NCI-H2081 treated with DMSO at 0.1 percent for 48 hours (cell line): ENCODE results near the gene SH3GLB2.
"Not testable (repeated sequence)": the region's sequence is repeated elsewhere in the genome, so short reads cannot be mapped to it uniquely, and the experiment has no call there.

Experiments
- DNase-seq: peaks from one replicate; lab custom pipeline; 2025; lab: John Stamatoyannopoulos, UW

The SH3GLB2 gene

GRCh38 chr9:128998462-128998861, 29.7 kb downstream of the SH3GLB2 start:
- DNase-seq = no peak

DNA sequence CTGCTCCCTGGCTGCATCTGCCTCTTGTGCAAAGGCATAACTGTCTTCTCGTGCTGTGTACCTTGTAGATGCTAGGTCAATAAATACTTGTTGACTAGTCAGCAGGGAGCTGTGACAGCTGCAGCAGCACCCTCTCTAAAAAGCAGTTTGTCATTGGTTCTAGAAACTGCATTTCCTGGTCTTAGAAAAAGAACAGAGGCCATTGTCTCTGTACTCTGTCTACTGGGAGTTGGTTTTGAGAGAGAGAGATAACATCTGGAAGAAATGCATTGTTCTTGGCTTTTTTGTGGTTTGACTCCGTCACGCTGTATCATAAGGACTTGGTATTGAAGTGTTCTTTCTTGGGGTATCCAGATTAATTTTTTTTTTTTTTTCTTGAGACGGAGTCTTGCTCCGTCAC, 32.3 kb downstream of the SH3GLB2 start:
- no peak for DNase-seq

GRCh38 chr9:128992995-128993394, 35.1 kb downstream of the SH3GLB2 start:
- no peak for DNase-seq

GRCh38 chr9:128987805-128988204, 40.3 kb downstream of the SH3GLB2 start:
- DNase-seq = no peak

- DNase-seq = no peak
Observed at GRCh38 chr9:128986671-128987070, 41.5 kb downstream of the SH3GLB2 start.

GRCh38 chr9:128983536-128983935, 44.6 kb downstream of the SH3GLB2 start:
- no peak for DNase-seq

DNA sequence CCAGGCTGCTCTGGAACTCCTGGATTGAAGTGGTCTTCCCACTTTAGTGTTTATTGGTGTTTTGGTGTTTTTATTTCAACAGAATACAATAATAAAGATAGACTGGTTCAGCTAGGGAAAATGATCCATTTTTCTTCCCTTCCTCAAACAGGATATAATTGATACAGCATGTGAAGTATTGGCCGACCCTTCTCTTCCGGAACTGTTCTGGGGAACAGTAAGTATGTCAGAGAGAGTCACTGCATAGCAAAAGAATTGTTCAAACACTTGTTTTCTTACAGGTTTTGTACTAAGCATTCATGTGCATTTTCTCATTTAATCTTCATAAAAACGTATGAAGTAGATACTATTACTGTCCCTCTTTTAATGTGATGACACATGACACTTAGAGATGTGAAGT, 49.0 kb downstream of the SH3GLB2 start:
- no peak for DNase-seq

DNA sequence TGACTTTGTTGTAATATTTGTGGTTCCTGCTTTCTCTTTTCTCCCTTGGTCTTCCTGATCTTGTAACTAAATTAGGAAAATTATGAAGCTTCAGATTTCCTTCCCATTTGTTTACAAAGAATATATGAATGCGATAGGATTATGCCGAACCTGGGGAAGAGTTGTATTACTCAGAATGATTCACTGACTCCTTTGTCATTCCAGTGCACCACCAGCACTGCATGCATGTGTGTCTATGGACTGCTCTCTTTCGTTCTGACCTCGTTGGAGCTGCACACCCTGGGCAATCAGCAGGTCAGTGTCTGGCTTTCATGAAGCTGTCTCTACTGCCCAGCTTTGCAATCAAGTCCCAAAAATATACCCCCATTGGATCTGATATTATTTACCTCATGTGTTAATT, 55.2 kb downstream of the SH3GLB2 start:
- no peak for DNase-seq

DNA sequence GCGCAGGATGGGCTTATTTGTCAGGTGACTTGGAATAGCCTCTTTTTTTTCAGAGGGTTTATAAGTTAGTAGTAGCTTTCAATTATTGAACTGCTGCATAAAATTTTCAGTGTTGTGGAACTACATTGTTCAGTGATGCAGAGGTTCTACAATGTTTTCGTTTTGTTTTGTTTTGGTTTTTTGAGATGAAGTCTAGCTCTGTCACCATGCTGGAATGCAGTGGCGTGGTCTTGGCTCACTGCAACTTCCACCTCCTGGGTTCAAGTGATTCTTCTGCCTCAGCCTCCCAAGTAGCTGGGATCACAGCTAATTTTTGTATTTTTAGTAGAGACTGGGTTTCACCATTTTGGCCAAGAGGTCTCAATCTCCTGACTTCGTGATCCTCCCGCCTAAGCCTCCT, 58.6 kb downstream of the SH3GLB2 start:
- no peak for DNase-seq

DNA sequence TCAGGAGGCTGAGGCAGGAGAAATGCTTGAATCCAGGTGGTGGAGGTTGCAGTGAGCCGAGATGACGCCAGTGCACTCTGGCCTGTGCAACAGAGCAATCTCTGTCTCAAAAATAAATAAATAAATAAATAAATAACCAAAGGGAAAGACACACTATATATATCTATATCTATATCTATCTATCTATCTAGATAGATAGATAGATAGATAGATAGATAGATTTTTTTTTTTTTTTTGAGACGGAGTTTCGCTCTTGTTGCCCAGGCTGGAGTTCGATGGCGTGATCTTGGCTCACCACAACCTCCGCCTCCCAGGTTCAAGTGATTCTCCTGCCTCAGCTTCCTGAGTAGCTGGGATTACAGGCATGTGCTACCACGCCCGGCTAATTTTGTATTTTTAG, 66.7 kb downstream of the SH3GLB2 start:
- not testable (repeated sequence) for DNase-seq
